ENCODE results near the gene DSC3. TPM values are rescaled to one million over a fixed set of nuclear protein-coding genes. Genes with fewer than 3 reads are reported as not detected.
"Not testable (repeated sequence)": the region's sequence is repeated elsewhere in the genome, so short reads cannot be mapped to it uniquely, and the experiment has no call there.

The DSC3 gene
- total RNA-seq, 2 experiments from 2014 or later: not detected

GRCh38 chr18:30982285-30982992 lies 60.1 kb downstream of the DSC3 start:
- no peak for DNase-seq
- POLR2A ChIA-PET: no interaction called here
- H3K4me3 Mint-ChIP-seq: no peak overlapping the region
- ATAC-seq (ENCODE audit: low read depth): no peak
- H3K4me1 Mint-ChIP-seq: no peaks in the 10 kb centered on the region
- H3K9me3 Mint-ChIP-seq: no peaks in the 10 kb centered on the region
- H3K27ac Mint-ChIP-seq: no peak overlapping the region
- no peaks in the 10 kb centered on the region for H3K27me3 Mint-ChIP-seq
- H3K36me3 Mint-ChIP-seq: no peaks in the 10 kb centered on the region

- H3K27ac Mint-ChIP-seq; H3K4me1 Mint-ChIP-seq; POLR2A ChIA-PET; H3K4me3 Mint-ChIP-seq; DNase-seq; H3K36me3 Mint-ChIP-seq; H3K27me3 Mint-ChIP-seq; H3K9me3 Mint-ChIP-seq; ATAC-seq (ENCODE audit: low read depth): not testable (repeated sequence)
Measured at GRCh38 chr18:30978091-30978490, 64.5 kb downstream of the DSC3 start.

- H3K9me3 Mint-ChIP-seq: no peaks in the 10 kb centered on the region
- DNase-seq: no peak
- H3K36me3 Mint-ChIP-seq: no peaks in the 10 kb centered on the region
- H3K4me1 Mint-ChIP-seq: no peaks in the 10 kb centered on the region
- no peak overlapping the region for H3K4me3 Mint-ChIP-seq
- ATAC-seq (ENCODE audit: low read depth): no peak
- H3K27me3 Mint-ChIP-seq: no peaks in the 10 kb centered on the region
- no peak overlapping the region for H3K27ac Mint-ChIP-seq
- POLR2A ChIA-PET: no interaction called here
Measured at GRCh38 chr18:30971338-30971956, 71.1 kb downstream of the DSC3 start.

- DNase-seq: no peak
- no peak for ATAC-seq (ENCODE audit: low read depth)
- H3K27me3 Mint-ChIP-seq: no peaks in the 10 kb centered on the region
- POLR2A ChIA-PET: no interaction called here
- no peaks in the 10 kb centered on the region for H3K36me3 Mint-ChIP-seq
- no peaks in the 10 kb centered on the region for H3K4me1 Mint-ChIP-seq
- no peak overlapping the region for H3K4me3 Mint-ChIP-seq
- no peak overlapping the region for H3K27ac Mint-ChIP-seq
- H3K9me3 Mint-ChIP-seq: no peaks in the 10 kb centered on the region
Measured at GRCh38 chr18:30970196-30970816, 72.2 kb downstream of the DSC3 start.

- Mint-ChIP-seq H3K9me3 (no peaks in the 10 kb centered on the region), H3K4me3 (no peak overlapping the region), H3K36me3 (no peaks in the 10 kb centered on the region), H3K27me3 (no peaks in the 10 kb centered on the region), H3K27ac (no peak overlapping the region), H3K4me1 (no peaks in the 10 kb centered on the region)
- no peak for DNase-seq
- POLR2A ChIA-PET: no interaction called here
- ATAC-seq (ENCODE audit: low read depth): no peak
Measured at GRCh38 chr18:30969670-30970170, 72.8 kb downstream of the DSC3 start.

- no peak for DNase-seq
- Mint-ChIP-seq H3K9me3 (no peaks in the 10 kb centered on the region), H3K4me3 (no peak overlapping the region), H3K36me3 (no peaks in the 10 kb centered on the region), H3K27ac (no peak overlapping the region), H3K27me3 (no peaks in the 10 kb centered on the region), H3K4me1 (no peaks in the 10 kb centered on the region)
- ATAC-seq (ENCODE audit: low read depth): no peak
- POLR2A ChIA-PET: no interaction called here
Measured at GRCh38 chr18:30967701-30968100, 74.8 kb downstream of the DSC3 start.

- H3K9me3 Mint-ChIP-seq: no peaks in the 10 kb centered on the region
- no peak overlapping the region for H3K27ac Mint-ChIP-seq
- POLR2A ChIA-PET: no interaction called here
- H3K36me3 Mint-ChIP-seq: no peaks in the 10 kb centered on the region
- H3K27me3 Mint-ChIP-seq: no peaks in the 10 kb centered on the region
- ATAC-seq (ENCODE audit: low read depth) (no peak), DNase-seq (no peak)
- H3K4me1 Mint-ChIP-seq: no peaks in the 10 kb centered on the region
- H3K4me3 Mint-ChIP-seq: no peak overlapping the region
Measured at GRCh38 chr18:30965237-30965636, 77.3 kb downstream of the DSC3 start.

- ATAC-seq (ENCODE audit: low read depth) (no peak), DNase-seq (no peak)
- POLR2A ChIA-PET: no interaction called here
- H3K27me3 Mint-ChIP-seq: no peaks in the 10 kb centered on the region
- H3K9me3 Mint-ChIP-seq: no peaks in the 10 kb centered on the region
- no peak overlapping the region for H3K4me3 Mint-ChIP-seq
- H3K4me1 Mint-ChIP-seq: no peaks in the 10 kb centered on the region
- H3K27ac Mint-ChIP-seq: no peak overlapping the region
- no peaks in the 10 kb centered on the region for H3K36me3 Mint-ChIP-seq
Measured at GRCh38 chr18:30960661-30961060, 81.9 kb downstream of the DSC3 start.

- Mint-ChIP-seq H3K4me3 (no peak overlapping the region), H3K36me3 (no peaks in the 10 kb centered on the region), H3K9me3 (no peaks in the 10 kb centered on the region), H3K27ac (no peak overlapping the region), H3K27me3 (no peaks in the 10 kb centered on the region), H3K4me1 (no peaks in the 10 kb centered on the region)
- DNase-seq (no peak), ATAC-seq (ENCODE audit: low read depth) (no peak)
- POLR2A ChIA-PET: no interaction called here
Measured at GRCh38 chr18:30957066-30957465, 85.5 kb downstream of the DSC3 start.

- Mint-ChIP-seq H3K27me3 (no peaks in the 10 kb centered on the region), H3K4me1 (no peaks in the 10 kb centered on the region), H3K27ac (no peak overlapping the region), H3K9me3 (no peaks in the 10 kb centered on the region), H3K4me3 (no peak overlapping the region), H3K36me3 (no peaks in the 10 kb centered on the region)
- ATAC-seq (ENCODE audit: low read depth) (no peak), DNase-seq (no peak)
- POLR2A ChIA-PET: no interaction called here
Measured at GRCh38 chr18:30954262-30954661, 88.3 kb downstream of the DSC3 start.

- no peaks in the 10 kb centered on the region for H3K36me3 Mint-ChIP-seq
- H3K4me3 Mint-ChIP-seq: no peak overlapping the region
- peaks cover 2% of the 10 kb centered on the region for H3K9me3 Mint-ChIP-seq
- POLR2A ChIA-PET: no interaction called here
- no peak for ATAC-seq (ENCODE audit: low read depth)
- no peak overlapping the region for H3K27ac Mint-ChIP-seq
- no peaks in the 10 kb centered on the region for H3K27me3 Mint-ChIP-seq
- no peak for DNase-seq
- H3K4me1 Mint-ChIP-seq: no peaks in the 10 kb centered on the region
Measured at GRCh38 chr18:30945761-30946160, 96.8 kb downstream of the DSC3 start.

GRCh38 chr18:30944773-30945417 lies 97.6 kb downstream of the DSC3 start:
- peaks cover 2% of the 10 kb centered on the region for H3K9me3 Mint-ChIP-seq

GRCh38 chr18:30940952-30941539 lies 101.5 kb downstream of the DSC3 start:
- Mint-ChIP-seq H3K27me3 (no peaks in the 10 kb centered on the region), H3K4me3 (no peak overlapping the region), H3K27ac (no peak overlapping the region), H3K9me3 (peaks cover 1% of the 10 kb centered on the region), H3K36me3 (no peaks in the 10 kb centered on the region), H3K4me1 (no peaks in the 10 kb centered on the region)
- no peak for DNase-seq
- ATAC-seq (ENCODE audit: low read depth): no peak
- POLR2A ChIA-PET: no interaction called here

More at GRCh38 chr18:30944773-30945417, 97.6 kb downstream of the DSC3 start:
- no peaks in the 10 kb centered on the region for H3K27me3 Mint-ChIP-seq
- POLR2A ChIA-PET: no interaction called here
- no peaks in the 10 kb centered on the region for H3K36me3 Mint-ChIP-seq
- no peak overlapping the region for H3K4me3 Mint-ChIP-seq
- DNase-seq (no peak), ATAC-seq (ENCODE audit: low read depth) (no peak)
- no peak overlapping the region for H3K27ac Mint-ChIP-seq
- H3K4me1 Mint-ChIP-seq: no peaks in the 10 kb centered on the region
